Measurements from ENCODE around the gene CDK4. TPM values are rescaled to one million over a fixed set of nuclear protein-coding genes. Genes with fewer than 3 reads are reported as not detected.

CDK4 gene
- total and polyA plus RNA-seq, 4 donors: 28.1 to 69.1 (median 38.2) TPM

GRCh38 chr12:57781244-57781643, 29.1 kb upstream of the CDK4 start:
- TF ChIP-seq, protein P1, sequence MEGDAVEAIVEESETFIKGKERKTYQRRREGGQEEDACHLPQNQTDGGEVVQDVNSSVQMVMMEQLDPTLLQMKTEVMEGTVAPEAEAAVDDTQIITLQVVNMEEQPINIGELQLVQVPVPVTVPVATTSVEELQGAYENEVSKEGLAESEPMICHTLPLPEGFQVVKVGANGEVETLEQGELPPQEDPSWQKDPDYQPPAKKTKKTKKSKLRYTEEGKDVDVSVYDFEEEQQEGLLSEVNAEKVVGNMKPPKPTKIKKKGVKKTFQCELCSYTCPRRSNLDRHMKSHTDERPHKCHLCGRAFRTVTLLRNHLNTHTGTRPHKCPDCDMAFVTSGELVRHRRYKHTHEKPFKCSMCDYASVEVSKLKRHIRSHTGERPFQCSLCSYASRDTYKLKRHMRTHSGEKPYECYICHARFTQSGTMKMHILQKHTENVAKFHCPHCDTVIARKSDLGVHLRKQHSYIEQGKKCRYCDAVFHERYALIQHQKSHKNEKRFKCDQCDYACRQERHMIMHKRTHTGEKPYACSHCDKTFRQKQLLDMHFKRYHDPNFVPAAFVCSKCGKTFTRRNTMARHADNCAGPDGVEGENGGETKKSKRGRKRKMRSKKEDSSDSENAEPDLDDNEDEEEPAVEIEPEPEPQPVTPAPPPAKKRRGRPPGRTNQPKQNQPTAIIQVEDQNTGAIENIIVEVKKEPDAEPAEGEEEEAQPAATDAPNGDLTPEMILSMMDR (IDR thresholded peaks at IDR 0.05; ENCODE audit: low read depth, low read length, missing input control): no peak
- TF ChIP-seq EGR1 (IDR thresholded peaks at IDR 0.05; ENCODE audit: low read depth in 2 of 2) (no peak), TAF1 (conservative IDR thresholded peaks at IDR 0.05) (no peak), JUND (IDR thresholded peaks at IDR 0.05) (no peak), YY1 (IDR thresholded peaks at IDR 0.05) (no peak), HNF4A (conservative IDR thresholded peaks at IDR 0.05) (no peak), MAX (IDR thresholded peaks at IDR 0.05) (no peak), RXRA (IDR thresholded peaks at IDR 0.05) (no peak), NR2F2 (IDR thresholded peaks at IDR 0.05) (no peak), HNF4G (IDR thresholded peaks at IDR 0.05) (no peak), GABPA (IDR thresholded peaks at IDR 0.05 in 1 of 2, conservative IDR thresholded peaks at IDR 0.05 in 1 of 2) (no peak), RAD21 (IDR thresholded peaks at IDR 0.05) (no peak), FOXA1 (IDR thresholded peaks at IDR 0.05) (no peak), FOXA2 (IDR thresholded peaks at IDR 0.05) (no peak)
- TF ChIP-seq, protein P2, sequence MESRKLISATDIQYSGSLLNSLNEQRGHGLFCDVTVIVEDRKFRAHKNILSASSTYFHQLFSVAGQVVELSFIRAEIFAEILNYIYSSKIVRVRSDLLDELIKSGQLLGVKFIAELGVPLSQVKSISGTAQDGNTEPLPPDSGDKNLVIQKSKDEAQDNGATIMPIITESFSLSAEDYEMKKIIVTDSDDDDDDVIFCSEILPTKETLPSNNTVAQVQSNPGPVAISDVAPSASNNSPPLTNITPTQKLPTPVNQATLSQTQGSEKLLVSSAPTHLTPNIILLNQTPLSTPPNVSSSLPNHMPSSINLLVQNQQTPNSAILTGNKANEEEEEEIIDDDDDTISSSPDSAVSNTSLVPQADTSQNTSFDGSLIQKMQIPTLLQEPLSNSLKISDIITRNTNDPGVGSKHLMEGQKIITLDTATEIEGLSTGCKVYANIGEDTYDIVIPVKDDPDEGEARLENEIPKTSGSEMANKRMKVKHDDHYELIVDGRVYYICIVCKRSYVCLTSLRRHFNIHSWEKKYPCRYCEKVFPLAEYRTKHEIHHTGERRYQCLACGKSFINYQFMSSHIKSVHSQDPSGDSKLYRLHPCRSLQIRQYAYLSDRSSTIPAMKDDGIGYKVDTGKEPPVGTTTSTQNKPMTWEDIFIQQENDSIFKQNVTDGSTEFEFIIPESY (IDR thresholded peaks at IDR 0.05): no peak
- TF ChIP-seq, protein P3, sequence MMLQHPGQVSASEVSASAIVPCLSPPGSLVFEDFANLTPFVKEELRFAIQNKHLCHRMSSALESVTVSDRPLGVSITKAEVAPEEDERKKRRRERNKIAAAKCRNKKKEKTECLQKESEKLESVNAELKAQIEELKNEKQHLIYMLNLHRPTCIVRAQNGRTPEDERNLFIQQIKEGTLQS (IDR thresholded peaks at IDR 0.05): no peak
- Histone ChIP-seq H3K4me3 (ENCODE audit: low read depth in 1 of 3, low read length in 3 of 3) (no peak overlapping the region), H3K9me3 (ENCODE audit: control insufficient read depth in 4 of 4, low read length in 3 of 4) (no peaks in the 10 kb centered on the region), H3K36me3 (ENCODE audit: control insufficient read depth in 4 of 4, insufficient read depth in 3 of 4, low read depth in 1 of 4, low read length in 3 of 4) (peaks cover 1 to 9% (median 6%) of the 10 kb centered on the region in 4 donors), H3K27ac (ENCODE audit: low read depth in 1 of 2, low read length in 2 of 2) (no peak overlapping the region), H3K9ac (ENCODE audit: low read depth in 1 of 2, low read length in 2 of 2) (no peak overlapping the region), H3K27me3 (ENCODE audit: control insufficient read depth in 4 of 4, insufficient read depth in 4 of 4, low read length in 3 of 4) (no peaks in the 10 kb centered on the region), H3K4me1 (ENCODE audit: control insufficient read depth in 4 of 4, insufficient read depth in 4 of 4, low read length in 3 of 4) (peaks cover 0 to 19% (median 15%) of the 10 kb centered on the region in 4 donors)
- no peak for DNase-seq (ENCODE audit: low spot score)
- 92% methylated on average over 3 of the region's 3 CpGs for WGBS

GRCh38 chr12:57780284-57780897, 28.3 kb upstream of the CDK4 start:
- Histone ChIP-seq H3K36me3 (ENCODE audit: control insufficient read depth in 4 of 4, insufficient read depth in 3 of 4, low read depth in 1 of 4, low read length in 3 of 4) (peaks cover 0 to 3% (median 0%) of the 10 kb centered on the region in 4 donors), H3K4me3 (ENCODE audit: low read depth in 1 of 3, low read length in 3 of 3) (no peak overlapping the region), H3K9ac (ENCODE audit: low read depth in 1 of 2, low read length in 2 of 2) (no peak overlapping the region), H3K27ac (ENCODE audit: low read depth in 1 of 2, low read length in 2 of 2) (no peak overlapping the region), H3K9me3 (ENCODE audit: control insufficient read depth in 4 of 4, low read length in 3 of 4) (no peaks in the 10 kb centered on the region), H3K27me3 (ENCODE audit: control insufficient read depth in 4 of 4, insufficient read depth in 4 of 4, low read length in 3 of 4) (no peaks in the 10 kb centered on the region), H3K4me1 (ENCODE audit: control insufficient read depth in 4 of 4, insufficient read depth in 4 of 4, low read length in 3 of 4) (peaks cover 0 to 17% (median 15%) of the 10 kb centered on the region in 4 donors)
- no peak for DNase-seq (ENCODE audit: low spot score)
- WGBS: 87% methylated on average over 4 of the region's 4 CpGs
- TF ChIP-seq SP1 (IDR thresholded peaks at IDR 0.05) (no peak), RXRA (IDR thresholded peaks at IDR 0.05) (no peak), TAF1 (conservative IDR thresholded peaks at IDR 0.05) (no peak), MAX (IDR thresholded peaks at IDR 0.05) (no peak), JUND (IDR thresholded peaks at IDR 0.05) (no peak), EGR1 (IDR thresholded peaks at IDR 0.05; ENCODE audit: low read depth in 2 of 2) (no peak), HNF4G (IDR thresholded peaks at IDR 0.05) (no peak), FOXA2 (IDR thresholded peaks at IDR 0.05) (no peak), RAD21 (IDR thresholded peaks at IDR 0.05) (no peak), HNF4A (conservative IDR thresholded peaks at IDR 0.05) (no peak), GABPA (IDR thresholded peaks at IDR 0.05 in 1 of 2, conservative IDR thresholded peaks at IDR 0.05 in 1 of 2) (no peak)
- TF ChIP-seq, protein P2 (IDR thresholded peaks at IDR 0.05): no peak
- TF ChIP-seq, protein P1 (IDR thresholded peaks at IDR 0.05; ENCODE audit: low read depth, low read length, missing input control): no peak
- TF ChIP-seq, protein P4, sequence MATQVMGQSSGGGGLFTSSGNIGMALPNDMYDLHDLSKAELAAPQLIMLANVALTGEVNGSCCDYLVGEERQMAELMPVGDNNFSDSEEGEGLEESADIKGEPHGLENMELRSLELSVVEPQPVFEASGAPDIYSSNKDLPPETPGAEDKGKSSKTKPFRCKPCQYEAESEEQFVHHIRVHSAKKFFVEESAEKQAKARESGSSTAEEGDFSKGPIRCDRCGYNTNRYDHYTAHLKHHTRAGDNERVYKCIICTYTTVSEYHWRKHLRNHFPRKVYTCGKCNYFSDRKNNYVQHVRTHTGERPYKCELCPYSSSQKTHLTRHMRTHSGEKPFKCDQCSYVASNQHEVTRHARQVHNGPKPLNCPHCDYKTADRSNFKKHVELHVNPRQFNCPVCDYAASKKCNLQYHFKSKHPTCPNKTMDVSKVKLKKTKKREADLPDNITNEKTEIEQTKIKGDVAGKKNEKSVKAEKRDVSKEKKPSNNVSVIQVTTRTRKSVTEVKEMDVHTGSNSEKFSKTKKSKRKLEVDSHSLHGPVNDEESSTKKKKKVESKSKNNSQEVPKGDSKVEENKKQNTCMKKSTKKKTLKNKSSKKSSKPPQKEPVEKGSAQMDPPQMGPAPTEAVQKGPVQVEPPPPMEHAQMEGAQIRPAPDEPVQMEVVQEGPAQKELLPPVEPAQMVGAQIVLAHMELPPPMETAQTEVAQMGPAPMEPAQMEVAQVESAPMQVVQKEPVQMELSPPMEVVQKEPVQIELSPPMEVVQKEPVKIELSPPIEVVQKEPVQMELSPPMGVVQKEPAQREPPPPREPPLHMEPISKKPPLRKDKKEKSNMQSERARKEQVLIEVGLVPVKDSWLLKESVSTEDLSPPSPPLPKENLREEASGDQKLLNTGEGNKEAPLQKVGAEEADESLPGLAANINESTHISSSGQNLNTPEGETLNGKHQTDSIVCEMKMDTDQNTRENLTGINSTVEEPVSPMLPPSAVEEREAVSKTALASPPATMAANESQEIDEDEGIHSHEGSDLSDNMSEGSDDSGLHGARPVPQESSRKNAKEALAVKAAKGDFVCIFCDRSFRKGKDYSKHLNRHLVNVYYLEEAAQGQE (IDR thresholded peaks at IDR 0.05): no peak
